AG08395 (cell line): ENCODE measurements around the gene SNAI3.

Source experiments
- DNase-seq: peaks from one replicate; pipeline ENCODE4 v3.0.0; 2012; ENCODE audit warnings: mixed read lengths, low spot score

SNAI3 gene

DNA sequence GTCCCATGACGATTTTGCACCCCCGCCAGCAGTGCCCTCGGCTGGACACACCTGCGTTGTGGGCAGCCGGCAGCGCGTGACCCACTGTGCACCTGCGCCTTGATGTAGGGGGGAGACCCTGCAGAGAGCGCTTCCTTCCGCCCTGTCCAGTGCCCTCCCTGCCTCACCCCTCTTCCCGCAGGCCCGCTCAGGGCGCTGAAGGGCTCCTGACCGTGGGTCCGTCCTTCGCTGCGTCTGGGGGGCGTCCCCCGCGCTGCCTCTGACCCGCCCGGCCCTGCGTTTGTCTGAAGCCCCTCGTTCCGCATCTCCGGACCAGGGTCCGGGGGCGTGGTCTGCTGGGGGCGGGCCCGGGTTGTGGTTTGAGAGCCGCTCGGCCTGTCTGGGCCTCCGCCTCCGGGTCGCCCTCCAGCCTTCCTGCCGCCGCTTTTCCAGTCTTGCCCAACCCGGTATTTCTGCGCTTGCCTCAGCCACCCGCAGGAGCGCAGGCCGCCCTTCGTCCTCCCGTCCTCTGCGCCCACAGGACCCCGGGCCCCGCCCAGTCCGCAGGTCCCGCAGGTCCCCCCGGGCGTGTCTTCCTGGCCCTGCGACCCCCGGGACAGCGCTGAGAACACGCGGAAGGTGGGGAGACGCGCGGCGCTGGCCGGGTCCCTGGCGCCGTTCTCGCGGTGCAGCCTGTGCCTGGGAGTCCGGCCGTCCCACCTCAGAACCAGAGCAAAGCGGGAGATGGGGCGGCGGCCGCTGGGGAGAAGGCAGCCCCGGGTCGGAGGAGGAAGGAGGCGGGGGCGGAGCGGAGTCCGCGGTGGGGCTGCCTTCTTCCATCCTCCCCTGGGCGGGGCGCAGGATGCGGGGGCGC lies 51.9 kb downstream of the SNAI3 start:
- DNase-seq, result peak; percentile 70

DNA sequence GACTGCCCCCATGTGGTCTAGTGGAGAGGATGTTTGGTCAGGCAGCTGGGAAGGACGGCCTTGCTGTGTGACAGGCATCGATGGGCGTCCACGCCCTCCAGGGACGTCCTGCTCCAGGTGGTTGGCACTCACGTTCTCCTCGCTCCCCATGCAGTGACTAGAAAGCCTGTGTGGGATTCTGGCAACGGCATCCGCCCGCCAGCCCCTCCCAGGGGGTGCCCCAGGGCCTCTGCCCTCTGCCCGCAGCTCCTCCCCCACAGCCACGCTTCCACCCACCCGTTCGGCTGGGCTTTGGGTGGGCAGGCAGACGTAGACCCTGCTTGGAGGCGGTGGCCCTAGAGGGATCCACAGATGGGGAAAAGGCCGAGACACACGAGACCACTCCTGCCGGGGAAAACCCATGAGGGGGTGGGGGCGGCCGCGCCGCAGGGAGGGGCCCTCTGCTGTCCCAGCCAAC lies 52.6 kb downstream of the SNAI3 start:
- peak; percentile 36 for DNase-seq

DNA sequence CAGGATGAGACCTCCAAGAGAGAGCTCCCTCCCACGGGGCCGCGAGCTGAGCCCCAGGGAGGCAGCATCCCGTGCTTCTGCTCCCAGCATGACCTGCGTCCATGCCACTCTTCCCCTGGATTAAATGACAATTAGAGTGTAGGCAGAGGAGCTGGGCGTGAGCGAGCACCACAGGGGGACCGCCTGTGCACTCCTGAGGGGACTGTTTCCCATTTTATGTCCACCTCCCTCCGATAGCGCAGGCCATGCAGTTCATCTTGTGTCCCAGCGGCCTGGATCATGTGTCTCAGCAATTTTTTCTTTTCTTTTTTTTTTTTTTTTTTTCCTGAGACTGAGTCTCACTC lies 53.7 kb downstream of the SNAI3 start:
- DNase-seq, result no peak

DNA sequence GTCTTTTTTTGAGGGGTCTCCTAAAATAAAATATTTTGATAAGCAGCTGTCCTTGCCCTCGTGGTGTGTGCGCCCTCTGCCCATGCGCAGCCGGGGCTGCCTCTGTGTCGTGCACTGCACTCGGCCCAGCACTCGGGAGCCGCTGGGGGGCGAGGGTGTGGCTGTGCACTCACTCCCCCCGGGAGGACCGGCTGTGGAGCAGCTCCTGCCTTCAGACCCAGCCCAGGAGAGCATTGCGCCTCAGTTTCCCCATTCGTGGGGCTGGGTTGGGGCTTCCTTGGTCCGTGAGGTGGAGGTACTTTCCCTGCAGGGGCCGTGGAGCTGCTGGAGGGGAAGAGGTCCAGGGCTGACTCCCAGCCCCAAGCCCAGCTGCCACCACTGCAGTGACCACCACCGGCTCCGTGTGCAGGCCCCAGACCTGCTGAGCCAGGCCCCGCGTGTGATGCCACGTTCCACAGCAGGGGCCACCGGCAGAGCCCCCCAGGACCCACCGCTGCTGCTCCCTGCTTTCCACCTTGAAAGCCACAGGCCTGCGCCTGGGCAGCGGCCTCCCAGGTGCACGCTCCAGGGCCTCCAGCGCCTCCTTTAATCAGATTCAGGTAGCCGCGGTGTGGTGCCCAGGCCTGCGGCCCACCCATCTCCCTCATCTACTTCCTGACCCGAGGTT lies 54.3 kb downstream of the SNAI3 start:
- DNase-seq, result no peak

DNA sequence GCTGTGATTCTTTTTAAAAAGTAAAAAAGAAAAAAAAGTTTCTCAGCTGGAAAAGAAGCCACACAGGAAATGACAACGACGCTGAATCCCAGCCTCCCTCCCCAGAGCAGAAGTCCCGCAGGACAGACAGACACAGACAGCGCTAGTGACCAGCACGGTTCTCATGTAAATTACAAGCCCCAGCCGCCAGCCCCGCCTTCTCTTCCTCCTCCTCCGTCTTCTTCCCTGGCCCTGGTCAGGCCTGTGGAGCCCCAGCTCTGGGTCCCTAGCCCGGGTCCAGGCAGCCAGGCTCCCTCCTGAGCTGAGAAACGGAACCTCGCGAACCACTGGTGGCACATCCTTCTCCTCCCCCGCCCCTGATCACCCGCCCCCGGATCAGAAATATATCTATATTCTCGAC lies 54.9 kb downstream of the SNAI3 start:
- no peak for DNase-seq

DNA sequence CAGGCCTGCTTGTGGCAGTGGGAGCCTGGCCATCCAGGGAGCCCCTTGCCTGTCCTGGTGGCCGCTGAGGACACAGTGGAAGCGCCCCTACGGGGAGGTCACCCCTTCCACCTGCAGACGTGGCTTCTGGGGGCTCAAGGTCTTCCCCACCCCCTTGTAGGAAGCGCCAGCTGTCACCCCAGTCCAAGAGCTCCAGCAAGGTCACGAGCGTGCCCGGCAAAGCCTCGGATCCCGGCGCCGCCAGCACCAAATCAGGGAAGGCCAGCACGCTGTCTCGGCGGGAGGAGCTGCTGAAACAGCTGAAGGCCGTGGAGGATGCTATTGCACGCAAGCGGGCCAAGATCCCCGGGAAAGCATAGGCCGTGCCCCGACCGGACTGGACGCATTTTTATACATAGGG lies 55.4 kb downstream of the SNAI3 start:
- no peak for DNase-seq

DNA sequence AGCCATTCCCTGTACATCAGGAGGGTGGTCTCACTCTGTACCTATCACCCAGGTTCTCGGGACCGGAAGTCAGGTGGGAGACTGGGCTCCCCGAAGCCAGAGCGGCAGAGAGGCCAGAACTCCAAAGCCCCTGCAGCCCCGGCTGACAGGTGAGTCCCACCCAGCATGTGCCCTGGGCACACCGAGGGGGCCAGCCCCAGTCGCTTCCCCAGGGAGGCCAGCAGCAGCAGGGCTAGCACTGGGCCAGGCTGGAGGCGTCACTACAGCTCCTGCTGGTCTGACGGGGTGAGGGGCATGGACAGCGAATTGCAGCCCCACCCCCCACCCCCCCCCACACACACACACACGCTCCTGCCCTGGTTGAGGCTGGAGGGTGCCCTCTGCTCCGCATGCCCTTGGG lies 55.9 kb downstream of the SNAI3 start:
- no peak for DNase-seq

DNA sequence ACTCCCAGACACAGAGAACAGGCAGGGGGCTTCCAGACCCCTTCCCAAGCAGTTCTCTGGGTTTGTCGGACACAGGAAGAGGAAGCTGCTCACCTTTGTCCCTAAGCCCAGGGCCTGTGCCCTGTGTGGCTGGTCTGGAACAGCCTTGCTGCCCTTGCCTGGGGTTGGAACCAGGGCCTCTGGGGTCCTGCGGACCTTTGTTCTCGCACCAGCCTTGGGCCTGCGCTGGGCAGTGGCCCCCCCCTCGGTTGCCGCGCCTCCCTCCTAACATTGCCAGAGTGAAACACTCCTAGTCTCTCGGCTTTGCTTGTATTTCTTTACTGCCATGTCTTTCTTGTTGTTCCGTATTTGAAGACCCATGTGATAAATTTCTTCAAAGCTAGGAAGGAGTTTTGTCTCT lies 56.5 kb downstream of the SNAI3 start:
- DNase-seq, result no peak

DNA sequence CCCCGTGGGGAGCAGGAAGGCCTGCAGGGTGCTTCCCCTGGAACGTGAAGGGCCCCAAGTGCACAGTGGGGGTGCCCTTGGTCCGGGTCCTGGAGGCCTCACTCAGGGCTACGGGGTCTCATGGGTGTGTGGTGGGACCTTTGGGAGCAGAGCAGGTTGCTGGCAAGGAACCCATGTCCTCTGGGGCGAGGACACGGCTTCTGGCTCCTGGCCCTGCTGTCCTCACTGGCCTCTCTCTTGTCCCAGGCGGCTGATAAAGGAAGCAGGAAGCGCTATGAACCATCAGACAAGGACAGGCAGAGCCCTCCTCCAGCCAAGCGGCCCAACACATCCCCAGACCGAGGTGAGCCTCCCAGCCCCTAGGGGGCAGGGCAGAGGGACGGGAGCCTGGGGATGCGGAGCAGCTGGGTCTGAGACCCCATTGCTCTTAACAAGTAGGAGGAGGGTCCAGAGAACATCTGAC lies 57.8 kb downstream of the SNAI3 start:
- no peak for DNase-seq
